Fibroblast of skin of right biceps (primary cell): ENCODE measurements around the gene TMPRSS5.
"Not testable (repeated sequence)": the region's sequence is repeated elsewhere in the genome, so short reads cannot be mapped to it uniquely, and the experiment has no call there.

Experiments
- DNase-seq: peaks from one replicate; pipeline ENCODE4 v3.0.0-alpha.2; 2013

Gene TMPRSS5

GRCh38 chr11:113705871-113706655 is at the start of gene TMPRSS5:
Gene TMPRSS5, minus strand, starts transcription at chr11:113706308. Its CDS starts 84 bp downstream, at chr11:113706224.
- DNase-seq: no peak

GRCh38 chr11:113752932-113753331 is 46.8 kb upstream of the TMPRSS5 start:
- no peak for DNase-seq

- DNase-seq: no peak
Observed at GRCh38 chr11:113736323-113736722, 30.2 kb upstream of the TMPRSS5 start.

GRCh38 chr11:113732092-113732491 is 26.0 kb upstream of the TMPRSS5 start:
- no peak for DNase-seq

GRCh38 chr11:113730887-113731726 is 25.0 kb upstream of the TMPRSS5 start:
- DNase-seq: peak; percentile 57

GRCh38 chr11:113729456-113729855 is 23.3 kb upstream of the TMPRSS5 start:
- no peak for DNase-seq

GRCh38 chr11:113728814-113729213 is 22.7 kb upstream of the TMPRSS5 start:
- DNase-seq: no peak

GRCh38 chr11:113725913-113726312 is 19.8 kb upstream of the TMPRSS5 start:
- no peak for DNase-seq

- DNase-seq: no peak
Observed at GRCh38 chr11:113725407-113725806, 19.3 kb upstream of the TMPRSS5 start.

GRCh38 chr11:113724778-113725177 is 18.7 kb upstream of the TMPRSS5 start:
- DNase-seq: no peak

GRCh38 chr11:113723787-113724186 is 17.7 kb upstream of the TMPRSS5 start:
- DNase-seq: no peak

- DNase-seq: no peak
Observed at GRCh38 chr11:113722934-113723333, 16.8 kb upstream of the TMPRSS5 start.

- no peak for DNase-seq
Observed at GRCh38 chr11:113722221-113722620, 16.1 kb upstream of the TMPRSS5 start.

- DNase-seq: peak; percentile 22
Observed at GRCh38 chr11:113721462-113722066, 15.5 kb upstream of the TMPRSS5 start.

GRCh38 chr11:113720478-113720877 is 14.4 kb upstream of the TMPRSS5 start:
- not testable (repeated sequence) for DNase-seq

GRCh38 chr11:113715882-113716625 is 9.9 kb upstream of the TMPRSS5 start:
- no peak for DNase-seq

- DNase-seq: no peak
Observed at GRCh38 chr11:113715273-113715672, 9.2 kb upstream of the TMPRSS5 start.

GRCh38 chr11:113710989-113711388 is 4.9 kb upstream of the TMPRSS5 start:
- no peak for DNase-seq

- not testable (repeated sequence) for DNase-seq
Observed at GRCh38 chr11:113703551-113703950, 2.6 kb downstream of the TMPRSS5 start.

- DNase-seq: no peak
Observed at GRCh38 chr11:113701491-113701890, 4.6 kb downstream of the TMPRSS5 start.

GRCh38 chr11:113698515-113698914 is 7.6 kb downstream of the TMPRSS5 start:
- DNase-seq: no peak

- DNase-seq: no peak
Observed at GRCh38 chr11:113697756-113698407, 8.2 kb downstream of the TMPRSS5 start.
